ENCODE measurements around the gene GFI1.

The GFI1 gene

DNA sequence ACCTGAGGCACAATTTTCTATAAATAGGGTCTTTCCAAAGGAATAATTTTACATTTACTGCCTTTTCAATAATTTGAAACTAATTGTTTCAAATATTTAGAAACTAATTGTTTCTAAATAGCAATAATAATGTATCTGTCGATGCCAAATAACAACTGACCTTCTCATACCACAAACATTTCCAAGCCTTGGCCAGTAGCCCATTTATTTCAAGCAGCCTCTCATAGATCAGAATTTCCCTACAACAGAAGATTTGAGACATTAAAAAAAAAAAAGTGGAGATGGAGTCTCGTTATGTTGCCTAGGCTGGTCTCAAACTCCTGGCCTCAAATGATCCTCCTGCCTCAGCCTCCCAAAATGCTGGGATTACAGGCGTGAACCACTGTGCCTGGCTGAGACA lies 2.1 kb upstream of the GFI1 start:
- no peak overlapping the region for H3K4me3 ChIP-seq (ENCODE audit: low read depth, low read length)

DNA sequence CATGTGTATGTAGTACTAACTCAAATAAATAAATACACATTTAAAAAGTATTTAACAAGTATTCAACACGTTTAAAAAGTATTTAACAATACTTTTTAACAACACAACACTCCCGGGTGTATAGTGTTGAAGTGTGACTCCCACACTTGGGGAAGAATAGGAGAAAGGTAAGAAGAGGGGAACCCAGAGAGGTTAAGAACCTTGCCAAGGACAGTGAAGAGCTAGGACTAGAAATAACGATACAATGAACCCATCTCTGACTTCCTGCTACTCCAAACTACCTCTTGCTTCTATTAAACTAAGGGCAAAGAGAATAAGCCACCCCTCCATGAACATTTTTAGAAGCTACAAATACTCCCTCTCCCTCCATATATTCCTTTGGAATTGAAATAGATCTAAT lies 1.7 kb upstream of the GFI1 start:
- no peak overlapping the region for H3K4me3 ChIP-seq (ENCODE audit: low read depth, low read length)

DNA sequence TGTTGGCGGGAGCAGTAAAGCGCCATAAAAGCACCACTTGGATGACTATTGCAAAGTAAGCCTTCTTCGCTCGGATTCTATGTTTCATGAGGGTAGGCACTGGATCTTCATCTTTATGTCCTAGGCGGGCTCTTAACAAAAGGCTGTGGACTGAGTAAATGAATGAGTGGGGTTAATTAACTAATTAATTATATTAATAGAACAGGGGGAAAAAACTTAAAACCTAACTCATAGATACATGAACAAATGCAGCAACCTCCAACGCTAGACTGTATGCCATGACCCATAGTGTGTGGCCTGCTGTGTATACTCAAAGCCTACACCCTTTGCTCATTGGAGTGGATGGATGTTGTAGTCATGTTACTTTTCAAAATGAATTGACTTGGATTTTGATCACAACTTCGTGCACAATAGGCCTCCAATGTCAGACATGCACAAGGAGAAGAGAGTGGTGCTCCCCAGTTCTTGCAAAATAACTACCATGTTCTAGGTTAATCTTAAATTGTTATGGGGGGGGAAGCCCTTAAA lies 417 bp upstream of the GFI1 start:
- H3K4me3 ChIP-seq (ENCODE audit: low read depth, low read length): no peak overlapping the region

DNA sequence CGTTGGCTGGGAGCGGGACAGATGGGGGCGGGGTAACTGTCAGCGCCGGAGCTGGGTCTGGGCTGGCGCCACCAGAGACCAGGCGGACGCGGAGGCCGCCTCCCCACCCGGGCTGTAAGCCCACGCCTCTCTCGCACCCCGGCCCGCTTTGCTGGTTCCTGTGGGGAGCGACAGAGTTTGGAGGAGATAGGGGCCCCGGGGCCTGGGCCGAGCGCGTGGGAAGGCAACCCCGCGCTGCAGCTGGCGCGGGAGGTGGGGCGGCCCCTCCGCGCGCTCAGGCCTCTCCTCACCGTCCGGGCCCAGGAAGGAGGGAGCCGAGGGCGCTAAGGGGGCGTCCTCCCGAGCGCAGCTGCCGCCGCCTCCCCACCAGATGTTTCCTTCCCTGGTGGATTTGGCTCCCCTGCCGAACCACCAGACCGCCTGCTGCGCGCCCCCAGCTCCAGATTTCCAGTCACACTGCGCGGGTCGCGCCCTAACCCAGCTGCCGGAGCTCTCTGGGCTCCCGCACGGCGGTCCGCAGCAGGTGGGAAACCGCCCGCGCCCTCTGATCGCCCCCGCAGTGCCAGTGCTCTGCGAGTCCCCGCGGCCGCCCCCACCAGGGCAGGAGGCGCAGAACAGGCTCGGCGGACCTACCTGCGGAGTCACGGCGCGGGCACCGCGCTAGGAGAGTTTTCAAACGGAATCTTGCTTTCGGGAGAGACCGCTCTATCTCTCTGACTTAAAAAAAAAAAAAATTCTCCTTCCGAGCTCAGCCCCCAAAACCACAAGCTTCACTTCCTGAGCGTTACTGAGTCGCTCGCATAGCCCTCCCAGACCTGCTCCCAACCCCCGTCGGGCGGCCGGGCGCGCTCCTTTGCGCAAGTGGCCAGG lies 1.1 kb downstream of the GFI1 start:
- peak overlapping the region; percentile 30 for H3K4me3 ChIP-seq (ENCODE audit: low read depth, low read length)

DNA sequence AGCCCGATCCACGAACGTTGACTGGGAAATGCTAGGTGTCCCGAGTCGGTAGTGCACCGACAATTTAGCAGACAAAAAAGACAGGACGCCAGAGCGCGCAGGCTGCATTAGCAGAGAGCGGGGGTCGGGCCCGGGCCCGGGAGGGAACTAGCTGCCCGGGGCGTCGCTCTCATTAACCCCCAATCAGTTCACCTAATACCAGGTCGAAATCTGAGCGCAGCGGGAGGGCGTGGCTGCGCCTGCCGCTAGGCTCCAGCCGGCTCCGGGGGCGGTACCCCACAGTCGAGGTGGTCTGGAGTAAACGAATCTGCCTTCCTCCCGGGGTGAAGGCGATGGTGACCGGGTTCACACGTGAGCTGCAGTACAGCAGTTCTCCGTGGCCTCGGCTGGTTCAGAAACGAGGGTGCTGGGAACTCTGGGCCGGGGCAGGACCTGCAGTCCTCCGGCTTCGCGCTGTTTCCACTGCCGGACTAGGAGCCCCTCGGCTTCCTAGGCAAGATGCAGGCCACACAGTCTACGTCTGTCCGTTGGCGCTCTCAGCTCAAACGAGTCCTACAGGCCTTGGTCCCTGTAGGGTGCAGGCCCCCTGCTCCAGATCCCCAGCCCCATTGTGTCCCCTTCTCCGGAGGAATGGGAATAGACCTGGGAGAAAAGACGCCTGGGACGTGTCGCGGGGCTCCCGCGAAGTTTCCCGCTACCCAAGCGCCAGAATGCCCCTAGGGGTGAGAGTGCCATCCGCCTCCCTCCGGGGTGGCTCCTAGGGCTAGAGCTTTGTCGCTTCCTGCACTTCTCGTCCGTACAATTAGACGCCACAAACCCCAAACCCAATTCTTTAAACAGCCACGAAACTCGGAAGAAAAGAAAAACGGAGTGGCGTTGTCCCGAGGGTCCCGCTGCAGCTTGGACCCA lies 2.0 kb downstream of the GFI1 start:
- peak overlapping the region; percentile 35 for H3K4me3 ChIP-seq (ENCODE audit: low read depth, low read length)

DNA sequence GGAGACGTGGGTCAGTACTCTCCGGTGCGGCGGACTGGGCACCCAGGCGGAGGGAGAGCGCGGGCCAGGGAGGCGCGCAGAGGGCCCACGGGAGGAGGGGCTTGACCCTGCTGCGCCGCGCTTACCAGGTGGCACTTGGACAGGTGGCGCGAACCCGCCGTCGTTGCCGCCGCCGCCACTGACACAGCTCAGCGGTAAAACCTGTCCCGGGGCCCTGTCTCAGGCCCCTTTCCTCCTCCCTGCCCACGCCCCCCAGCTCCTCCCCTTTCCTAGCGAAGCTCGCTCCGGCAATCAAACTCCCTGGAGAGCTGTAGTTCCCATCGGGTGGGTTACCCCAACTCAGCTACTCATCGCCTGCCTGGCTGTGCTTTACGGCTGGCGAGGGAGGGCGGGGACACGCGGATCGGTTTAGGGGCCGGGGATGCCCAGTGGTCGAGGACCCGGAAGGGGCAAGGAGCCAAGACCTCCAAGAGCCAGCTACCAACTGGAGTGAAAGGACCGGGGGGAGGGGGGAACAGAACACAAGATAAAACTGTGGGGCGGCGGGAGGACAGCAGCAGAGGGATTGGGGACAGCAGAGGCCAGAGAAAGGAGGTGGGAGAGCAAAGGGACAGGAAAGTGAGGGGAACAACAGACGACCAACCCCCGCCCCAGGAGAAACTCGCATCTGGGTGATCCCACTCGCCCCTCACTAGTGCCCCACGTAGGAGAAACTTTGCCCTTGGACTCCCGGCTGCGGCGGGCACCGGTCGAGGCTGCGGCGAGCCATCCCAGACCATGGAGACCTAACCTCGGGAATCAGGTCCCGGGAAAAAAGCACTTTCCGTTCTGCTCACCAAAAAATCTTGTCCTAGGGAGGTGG lies 2.9 kb downstream of the GFI1 start:
- H3K4me3 ChIP-seq (ENCODE audit: low read depth, low read length): peak overlapping the region; percentile 35

DNA sequence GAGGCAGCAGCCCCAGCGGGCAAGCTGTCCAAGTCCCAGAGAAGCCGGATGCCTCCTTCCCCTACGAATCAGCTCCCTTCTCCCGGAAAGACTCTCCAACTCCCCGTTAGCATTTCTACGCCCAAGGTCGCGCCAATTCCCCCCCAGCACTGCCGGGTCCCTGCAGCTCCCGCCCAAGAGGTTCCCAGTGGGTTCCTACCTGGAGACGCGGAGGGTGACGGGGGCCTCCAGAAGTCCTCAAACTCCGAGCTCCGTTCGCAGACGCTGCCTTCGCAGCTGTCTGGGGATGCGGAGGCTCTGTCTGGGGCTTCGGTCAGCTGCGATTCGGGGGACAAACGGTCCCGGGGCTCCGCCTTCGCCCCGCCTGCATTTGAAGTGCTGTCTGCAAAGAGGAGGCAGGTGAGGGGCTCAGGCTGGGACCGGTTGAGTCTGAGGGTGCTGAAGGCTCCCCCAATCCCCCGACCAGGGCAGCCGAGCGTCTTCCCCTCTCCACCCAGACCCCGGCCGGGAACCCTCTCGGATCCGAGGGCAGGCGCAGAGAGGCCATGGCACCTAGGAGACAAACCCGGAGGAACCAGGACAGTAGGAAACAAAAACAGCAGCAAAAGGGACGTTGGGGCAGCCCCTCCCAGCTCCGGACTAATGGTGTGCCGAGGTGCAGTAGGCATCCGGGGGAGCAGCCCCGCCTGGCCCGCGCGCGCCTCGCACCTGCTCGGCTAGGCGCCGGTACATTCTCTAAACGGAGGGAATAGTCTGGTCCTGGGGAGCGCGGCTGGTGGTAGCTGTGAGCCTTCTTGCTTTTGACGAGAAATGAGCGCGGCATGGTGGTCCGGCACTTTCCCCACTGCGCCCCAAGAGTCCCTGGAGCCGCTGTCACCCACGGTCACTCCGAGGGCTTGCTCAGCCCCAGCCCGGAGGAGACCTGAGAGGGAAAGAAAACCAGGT lies 3.8 kb downstream of the GFI1 start:
- H3K4me3 ChIP-seq (ENCODE audit: low read depth, low read length): peak overlapping the region; percentile 35

DNA sequence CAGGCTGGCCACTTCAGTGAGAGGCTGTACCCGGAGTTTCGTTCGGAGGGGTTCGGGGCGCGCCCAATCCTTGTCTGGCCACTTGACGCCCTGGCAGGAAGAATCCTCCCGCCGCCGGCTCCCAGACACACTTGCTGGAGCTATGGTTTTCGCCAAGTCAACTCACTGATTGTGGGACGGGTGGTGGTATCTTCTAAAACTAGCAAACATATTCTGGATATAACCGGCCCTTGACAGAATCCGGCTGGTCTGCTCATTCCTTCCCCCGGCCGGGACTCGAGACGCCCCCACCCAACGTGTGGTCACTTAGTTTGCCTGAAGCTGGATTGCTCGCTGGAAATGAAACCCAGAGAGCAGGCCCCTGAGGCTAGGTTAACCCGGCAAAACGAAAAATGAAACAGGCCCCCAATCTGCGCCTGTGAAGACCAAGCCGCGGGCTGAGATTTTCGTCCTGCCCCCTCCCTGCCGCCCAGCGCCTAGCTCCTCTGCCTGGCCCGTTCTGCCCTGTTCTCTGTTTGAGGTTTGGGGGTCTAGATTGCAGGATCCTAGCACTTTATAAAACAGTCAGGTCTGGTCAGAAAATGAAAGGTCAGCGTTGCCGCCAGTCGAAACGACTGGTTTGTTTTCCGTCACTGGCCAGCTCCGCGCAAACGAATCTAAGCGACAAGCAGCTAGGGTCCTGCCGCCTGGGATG lies 4.6 kb downstream of the GFI1 start:
- H3K4me3 ChIP-seq (ENCODE audit: low read depth, low read length): no peak overlapping the region

DNA sequence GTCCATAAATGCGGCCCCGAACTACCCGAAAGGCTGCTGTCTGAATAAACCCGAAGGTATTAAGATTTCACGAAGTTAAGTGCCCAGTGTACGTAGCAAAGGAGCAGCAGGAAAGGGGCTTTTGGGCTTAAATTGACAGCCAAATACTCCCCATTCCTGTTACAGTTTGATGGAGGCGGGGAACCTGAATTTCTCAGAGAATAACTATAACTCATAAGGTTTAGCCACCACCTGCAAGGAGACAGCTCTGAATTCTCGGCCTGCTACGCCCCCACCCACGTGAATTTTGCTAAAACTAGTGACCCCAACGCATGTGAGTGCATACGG lies 5.2 kb downstream of the GFI1 start:
- H3K4me3 ChIP-seq (ENCODE audit: low read depth, low read length): no peak overlapping the region

DNA sequence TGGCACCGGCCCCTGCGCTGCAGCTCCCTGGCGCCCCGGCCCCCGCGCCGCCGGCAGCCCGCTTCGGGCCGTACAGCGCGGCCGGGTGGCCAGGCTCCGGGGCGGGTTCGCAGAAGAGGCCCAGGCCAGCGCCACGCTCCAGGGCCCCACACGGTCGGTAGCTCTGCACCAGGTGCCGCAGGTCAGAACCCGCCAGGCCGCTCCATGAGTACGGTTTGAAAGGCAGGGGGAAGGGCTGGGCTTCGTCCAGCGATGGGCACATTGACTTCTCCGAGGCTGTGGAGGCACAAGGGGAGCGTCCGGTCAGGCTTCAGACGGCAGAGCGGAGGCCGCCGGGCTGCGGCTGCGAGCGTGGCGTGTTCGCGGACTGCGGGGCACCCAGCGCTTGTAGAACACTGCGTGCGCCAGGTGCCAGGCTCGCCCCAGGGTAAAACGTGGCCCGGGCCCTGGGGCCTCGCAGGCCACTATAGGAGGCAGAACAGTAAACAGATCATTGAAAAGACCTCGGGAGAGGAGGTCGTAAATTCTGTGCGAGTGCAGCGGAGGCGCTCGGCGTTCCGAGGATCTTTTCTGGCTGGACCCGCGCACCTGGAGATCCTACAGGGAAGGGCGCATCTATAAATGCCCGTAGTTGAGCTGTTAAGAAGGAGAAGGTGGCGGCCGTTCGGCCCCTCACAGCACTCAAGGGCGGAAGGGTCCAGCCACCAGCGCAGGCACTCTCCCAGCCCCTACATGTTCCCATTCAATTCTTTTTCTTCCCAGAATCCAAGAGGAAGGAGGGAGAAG lies 5.7 kb downstream of the GFI1 start:
- no peak overlapping the region for H3K4me3 ChIP-seq (ENCODE audit: low read depth, low read length)

DNA sequence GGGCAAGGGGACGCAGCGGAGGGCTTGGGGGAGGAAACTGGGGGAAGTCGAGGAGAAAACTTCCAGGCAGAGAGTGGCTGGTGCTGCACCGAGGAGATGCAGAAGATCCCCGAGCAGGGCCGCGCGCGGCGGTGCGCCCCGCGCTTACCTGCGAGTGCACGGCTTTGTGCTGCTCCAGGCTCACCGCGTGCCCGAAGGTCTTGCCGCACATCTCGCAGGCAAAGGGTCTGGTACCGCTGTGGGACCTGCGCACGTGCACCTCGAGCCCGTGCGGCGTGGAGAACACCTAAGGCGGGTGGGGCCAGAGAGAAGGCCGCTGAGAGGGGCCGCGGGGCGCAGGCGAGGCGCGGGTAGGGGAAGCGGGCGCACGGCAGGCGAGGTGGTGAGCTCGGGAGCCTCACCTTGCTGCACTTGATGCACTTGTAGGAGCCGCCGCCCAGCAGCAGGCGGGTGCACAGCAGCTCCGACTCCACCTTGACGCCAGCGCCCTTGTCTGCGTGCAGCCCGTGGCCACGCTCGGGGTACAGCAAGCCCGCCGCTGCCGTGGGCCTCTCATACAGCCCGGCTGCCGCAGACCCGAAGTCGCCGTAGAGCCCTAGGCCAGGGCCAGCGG lies 6.4 kb downstream of the GFI1 start:
- peak overlapping the region; percentile 13 for H3K4me3 ChIP-seq (ENCODE audit: low read depth, low read length)

DNA sequence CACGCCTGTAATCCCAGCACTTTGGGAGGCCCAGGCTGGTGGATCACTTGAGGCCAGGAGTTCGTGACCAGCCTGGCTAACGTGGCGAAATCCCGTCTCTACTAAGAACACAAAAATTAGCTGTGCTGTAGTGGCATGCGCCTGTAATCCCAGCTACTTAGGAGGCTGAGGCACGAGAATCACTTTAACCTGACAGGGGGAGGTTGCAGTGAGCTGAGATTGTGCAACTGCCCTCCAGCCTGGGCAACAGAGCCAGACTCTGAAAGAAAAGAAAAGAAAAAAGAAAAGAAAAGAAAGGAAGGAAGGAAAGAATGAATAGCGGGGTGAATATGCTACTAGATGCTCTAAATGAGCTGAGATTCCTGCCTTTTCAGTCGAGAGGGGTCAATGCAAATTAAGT lies 7.1 kb downstream of the GFI1 start:
- H3K4me3 ChIP-seq (ENCODE audit: low read depth, low read length): no peak overlapping the region

DNA sequence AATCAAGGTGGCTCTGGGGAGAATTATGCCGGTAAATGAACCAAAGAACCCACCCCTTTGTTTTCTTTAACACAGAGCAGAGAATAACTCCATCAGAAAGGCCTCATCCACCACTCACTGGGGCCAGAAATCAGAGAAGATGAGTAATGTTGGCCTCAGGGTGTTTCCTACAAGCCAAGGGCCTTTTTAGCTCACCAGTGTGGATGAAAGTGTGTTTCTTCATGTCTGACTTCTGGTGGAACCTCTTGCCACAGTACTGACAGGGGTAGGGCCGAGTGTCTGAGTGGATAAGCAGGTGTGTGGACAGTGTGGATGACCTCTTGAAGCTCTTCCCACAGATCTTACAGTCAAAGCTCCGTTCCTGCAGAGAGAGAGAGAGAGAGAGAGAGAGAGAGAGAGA lies 8.3 kb downstream of the GFI1 start:
- H3K4me3 ChIP-seq (ENCODE audit: low read depth, low read length): no peak overlapping the region

DNA sequence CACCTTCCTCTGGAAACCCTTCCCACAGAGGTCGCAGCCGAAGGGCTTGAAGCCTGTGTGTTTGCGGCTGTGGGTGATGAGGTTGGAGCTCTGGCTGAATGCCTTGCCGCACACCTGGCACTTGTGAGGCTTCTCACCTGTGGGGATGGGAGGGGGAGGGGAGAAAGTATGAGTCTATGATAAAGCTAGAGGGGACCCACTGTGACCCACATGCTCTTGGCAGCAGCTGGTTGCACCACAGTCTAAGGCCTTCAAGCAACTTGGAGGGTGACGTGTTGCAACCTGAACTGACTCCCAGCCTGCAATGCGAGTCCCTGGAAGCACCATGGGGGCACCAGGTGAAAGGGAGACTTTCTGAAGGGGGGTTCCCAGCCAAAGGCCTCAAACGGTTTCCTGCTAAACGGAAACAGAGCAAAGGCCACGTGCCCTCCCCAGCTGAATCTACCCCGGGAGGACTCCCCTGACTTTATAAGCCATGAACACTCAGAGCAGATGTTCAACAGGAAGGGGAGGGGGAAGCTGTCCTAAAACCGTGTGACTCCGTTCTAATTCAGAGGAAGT lies 10.6 kb downstream of the GFI1 start:
- no peak overlapping the region for H3K4me3 ChIP-seq (ENCODE audit: low read depth, low read length)

DNA sequence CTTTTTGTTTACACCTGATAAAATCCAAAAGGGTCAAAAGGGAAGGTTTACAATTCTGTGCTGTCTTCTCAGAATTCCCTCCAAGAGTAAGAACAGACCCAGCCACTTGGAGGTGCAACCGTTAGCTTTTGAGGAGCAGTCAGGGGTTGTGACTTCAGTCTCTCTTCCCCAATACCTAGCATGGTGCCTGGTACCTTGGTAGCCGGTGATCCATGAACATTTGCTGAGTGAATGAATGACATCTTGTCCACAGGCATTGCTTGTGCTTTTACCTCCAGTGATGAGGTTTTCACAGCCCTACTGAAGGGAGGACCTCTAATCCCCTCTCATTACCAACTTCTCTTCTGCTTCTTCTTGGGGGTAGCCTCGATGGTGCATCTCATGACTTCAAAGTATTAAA lies 11.7 kb downstream of the GFI1 start:
- H3K4me3 ChIP-seq (ENCODE audit: low read depth, low read length): no peak overlapping the region

DNA sequence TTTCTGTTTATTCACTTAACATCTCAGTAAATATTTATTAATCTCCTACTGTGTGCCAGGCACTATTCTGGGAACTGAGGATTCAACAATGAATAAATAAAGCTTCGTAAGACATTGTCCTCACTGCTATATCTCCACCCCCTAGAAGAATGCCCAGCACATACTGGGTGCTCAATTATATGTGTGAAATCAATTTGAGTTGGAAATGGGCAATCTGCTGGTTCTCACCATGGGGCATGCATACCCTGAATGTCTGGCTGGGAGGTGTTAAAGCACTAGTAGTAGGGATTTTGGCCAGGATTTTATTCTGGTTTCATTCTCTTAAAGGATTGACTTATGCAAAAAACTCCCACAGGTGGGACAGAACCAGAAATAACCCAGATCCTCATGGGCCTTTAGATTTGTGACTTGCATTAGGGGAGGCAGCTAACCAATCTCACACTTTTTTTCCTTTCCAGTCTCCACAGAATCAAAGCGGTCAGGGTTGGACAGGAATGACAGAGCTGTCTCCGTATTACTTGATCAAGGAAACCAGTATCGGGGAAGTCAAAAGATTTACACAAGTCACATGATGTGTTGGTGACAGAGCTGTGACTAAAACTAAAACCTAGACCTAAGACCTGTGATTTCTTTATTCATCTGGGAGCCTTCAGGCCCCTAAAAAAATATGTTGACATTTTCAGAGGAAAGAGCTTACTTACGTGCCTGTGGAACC lies 12.8 kb downstream of the GFI1 start:
- H3K4me3 ChIP-seq (ENCODE audit: low read depth, low read length): no peak overlapping the region

DNA sequence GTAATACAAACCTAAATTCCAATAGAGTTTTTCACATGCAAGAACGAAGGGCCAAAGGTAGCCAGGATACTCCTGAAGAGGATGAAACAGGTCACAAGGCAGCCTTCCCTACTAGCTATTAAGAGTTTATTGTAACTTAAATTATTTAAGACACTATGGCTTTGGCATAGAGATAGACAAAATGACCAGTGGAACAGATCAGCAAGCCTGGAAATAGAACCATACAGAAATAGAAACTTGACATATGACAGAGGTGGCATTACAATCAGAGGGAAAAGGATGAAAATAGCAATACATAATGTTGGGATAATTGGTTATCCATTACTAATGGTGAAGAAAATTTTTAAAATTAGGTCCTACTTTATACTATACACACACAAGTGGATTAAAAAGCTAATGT lies 16.5 kb downstream of the GFI1 start:
- H3K4me3 ChIP-seq (ENCODE audit: low read depth, low read length): no peak overlapping the region

Data from iPS-11a (cell line).